Measurements from ENCODE around the gene SIRT3. TPM values are rescaled to one million over a fixed set of nuclear protein-coding genes. Genes with fewer than 3 reads are reported as not detected.

SIRT3 gene
- total RNA-seq, 2 experiments from 2014 or later: 11.3 to 12.7 TPM

DNA sequence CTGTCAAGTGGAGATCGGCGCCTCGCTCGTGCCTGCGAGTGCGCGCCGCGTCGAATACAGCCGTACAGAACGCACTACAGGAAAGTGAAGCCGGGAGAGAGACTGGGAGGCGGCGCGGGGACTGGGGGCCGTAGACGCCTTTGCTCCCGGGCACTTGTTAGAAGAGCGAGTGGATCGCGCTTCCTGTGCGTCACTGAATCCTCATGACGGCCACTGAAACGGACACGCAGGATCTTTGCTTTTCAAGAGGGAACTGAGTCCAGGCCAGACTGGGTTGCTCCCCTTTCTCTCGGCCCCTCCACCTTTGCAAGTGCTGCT, 28.3 kb downstream of the SIRT3 start:
- ChIA-PET POLR2A (interaction anchor here (0.8 to 1.4 kb wide), 4 partner anchors 80 to 241 kb away, joined by 4 read pairs; no protein-coding TSS in a partner anchor), CTCF (interaction anchor here (0.5 to 1.8 kb wide), 8 partner anchors 11 to 238 kb away, joined by 3 to 6 read pairs (median 4); a partner anchor contains a TSS)
- Mint-ChIP-seq H3K36me3 (ENCODE audit: low read depth) (peaks cover 56% of the 10 kb centered on the region), H3K9me3 (no peaks in the 10 kb centered on the region), H3K27me3 (no peaks in the 10 kb centered on the region), H3K4me3 (peak overlapping the region; percentile 95), H3K27ac (peak overlapping the region; percentile 99), H3K4me1 (peaks cover 43% of the 10 kb centered on the region)
- DNase-seq: no peak

DNA sequence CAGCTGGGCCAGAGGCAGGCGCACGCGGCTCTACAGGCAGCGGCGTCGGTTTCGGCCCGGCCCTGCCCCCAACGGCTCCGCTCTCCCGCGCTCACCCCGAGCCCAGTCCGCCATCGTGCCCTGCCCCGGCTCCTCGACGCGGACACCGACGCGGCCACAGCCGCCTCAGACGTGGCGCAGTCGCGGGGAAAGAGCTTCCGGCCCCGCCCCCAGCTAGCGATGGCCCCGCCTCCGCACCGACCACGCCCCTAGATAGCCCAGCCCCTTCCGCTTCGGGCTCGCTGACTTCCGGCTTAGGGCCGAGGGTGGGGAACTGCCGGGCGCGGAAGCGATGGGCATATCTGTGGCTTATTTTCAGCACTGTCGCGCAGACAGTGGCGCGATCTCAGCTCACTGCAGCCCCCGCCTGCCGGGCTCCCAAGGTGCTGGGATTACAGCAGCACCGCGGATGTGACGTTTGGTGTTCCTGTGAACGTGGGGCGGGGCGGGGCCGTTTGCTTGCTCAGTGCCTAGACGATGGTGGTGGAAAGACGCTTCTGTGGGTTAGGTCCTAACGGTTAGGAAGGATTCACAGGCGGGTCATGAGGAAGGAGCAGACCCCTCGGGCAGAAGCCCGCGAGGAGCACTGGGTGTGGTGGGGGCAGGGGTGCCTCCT, 28.8 kb downstream of the SIRT3 start, which contains the start of the genes BET1L and RIC8A:
TSS of gene BET1L (minus strand) at position 192 of the 655 bp plus-strand sequence. CDS start at position 114, 78 bp downstream.
TSS of gene RIC8A (plus strand) at position 501 of the 655 bp plus-strand sequence. CDS start 1,147 bp downstream, outside the sequence.
- Mint-ChIP-seq H3K9me3 (no peaks in the 10 kb centered on the region), H3K27ac (peak within 1 kb of the TSS; percentile 99), H3K36me3 (ENCODE audit: low read depth) (peaks cover 56% of the 10 kb centered on the region), H3K4me1 (peaks cover 48% of the 10 kb centered on the region), H3K27me3 (no peaks in the 10 kb centered on the region), H3K4me3 (peak within 1 kb of the TSS; percentile 95)
- POLR2A ChIA-PET: interaction anchor here (0.5 to 1.4 kb wide), 5 partner anchors 80 to 241 kb away, joined by 3 to 4 read pairs (median 4); no protein-coding TSS in a partner anchor
- DNase-seq: peak; percentile 99
- CTCF ChIA-PET: interaction anchor here (0.5 to 1.8 kb wide), 13 partner anchors 10 to 238 kb away, joined by 3 to 6 read pairs (median 3); a partner anchor contains a TSS

GRCh38 chr11:206526-207207, 29.5 kb downstream of the SIRT3 start:
- Mint-ChIP-seq H3K4me1 (peaks cover 54% of the 10 kb centered on the region), H3K27ac (peak overlapping the region; percentile 99), H3K4me3 (peak overlapping the region; percentile 95), H3K36me3 (ENCODE audit: low read depth) (peaks cover 54% of the 10 kb centered on the region), H3K27me3 (no peaks in the 10 kb centered on the region), H3K9me3 (no peaks in the 10 kb centered on the region)
- ChIA-PET CTCF (interaction anchor here (0.7 to 1.8 kb wide), 13 partner anchors 9 to 239 kb away, joined by 3 to 6 read pairs (median 3); a partner anchor contains a TSS), POLR2A (interaction anchor here (0.5 to 1.4 kb wide), 5 partner anchors 81 to 242 kb away, joined by 3 to 4 read pairs (median 4); no protein-coding TSS in a partner anchor)
- no peak for DNase-seq

GRCh38 chr11:206002-206384, 30.1 kb downstream of the SIRT3 start:
- no peak for DNase-seq
- H3K27me3 Mint-ChIP-seq: no peaks in the 10 kb centered on the region
- POLR2A ChIA-PET: no interaction called here
- peaks cover 60% of the 10 kb centered on the region for H3K4me1 Mint-ChIP-seq
- peaks cover 47% of the 10 kb centered on the region for H3K36me3 Mint-ChIP-seq (ENCODE audit: low read depth)
- peak overlapping the region; percentile 95 for H3K4me3 Mint-ChIP-seq
- CTCF ChIA-PET: interaction anchor here (1.1 to 1.8 kb wide), 2 partner anchors 9 to 157 kb away, joined by 3 to 6 read pairs; a partner anchor contains a TSS
- peak overlapping the region; percentile 47 for H3K27ac Mint-ChIP-seq
- H3K9me3 Mint-ChIP-seq: no peaks in the 10 kb centered on the region

- no peaks in the 10 kb centered on the region for H3K9me3 Mint-ChIP-seq
- H3K4me3 Mint-ChIP-seq: peak overlapping the region; percentile 95
- H3K27me3 Mint-ChIP-seq: no peaks in the 10 kb centered on the region
- ChIA-PET POLR2A (no interaction called here), CTCF (interaction anchor here (1.1 kb wide), 1 partner anchor 158 kb away, joined by 3 read pairs; no protein-coding TSS in a partner anchor)
- H3K36me3 Mint-ChIP-seq (ENCODE audit: low read depth): peaks cover 41% of the 10 kb centered on the region
- H3K27ac Mint-ChIP-seq: peak overlapping the region; percentile 19
- H3K4me1 Mint-ChIP-seq: peaks cover 59% of the 10 kb centered on the region
- DNase-seq: no peak
These were observed 30.7 kb downstream of the SIRT3 start for GRCh38 chr11:205221-206001.

GRCh38 chr11:204587-205109, 31.5 kb downstream of the SIRT3 start:
- H3K4me1 Mint-ChIP-seq: peaks cover 51% of the 10 kb centered on the region
- CTCF ChIA-PET: interaction anchor here (0.6 kb wide), 2 partner anchors 25 to 306 kb away, joined by 3 read pairs; no protein-coding TSS in a partner anchor

DNA sequence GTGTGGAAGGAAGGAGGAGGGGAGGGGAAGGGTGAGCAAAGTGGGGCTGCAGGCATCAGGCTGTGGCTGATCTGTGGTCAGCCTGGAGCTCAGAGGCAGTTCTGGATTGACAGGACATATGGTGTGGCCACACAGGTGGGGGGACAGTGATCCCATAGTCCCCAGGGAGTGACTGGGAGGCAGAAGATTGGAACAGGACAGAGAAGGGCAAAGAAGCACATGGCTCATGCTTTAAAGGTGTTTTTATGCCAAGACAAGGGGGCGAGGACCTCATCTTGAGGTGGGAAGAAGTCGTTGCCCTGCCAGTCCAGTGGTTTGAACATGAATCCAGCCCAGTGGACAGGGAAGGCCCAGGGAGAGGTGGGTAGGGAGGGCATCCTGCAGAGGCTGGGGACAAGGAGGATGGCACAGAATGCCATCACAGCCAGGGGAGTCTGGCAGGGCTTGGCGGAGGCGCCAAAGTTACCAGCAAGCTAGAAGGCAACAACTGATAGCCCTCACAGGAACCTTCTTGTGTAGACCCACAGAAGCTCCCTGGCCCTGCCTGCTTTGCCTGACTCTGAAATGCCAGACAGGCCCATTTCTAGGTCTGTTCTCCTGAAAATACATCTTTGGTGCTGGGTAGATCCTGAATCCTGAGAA, 32.1 kb downstream of the SIRT3 start:
- Mint-ChIP-seq H3K9me3 (no peaks in the 10 kb centered on the region), H3K27ac (no peak overlapping the region), H3K4me3 (no peak overlapping the region), H3K36me3 (ENCODE audit: low read depth) (peaks cover 32% of the 10 kb centered on the region), H3K4me1 (peaks cover 48% of the 10 kb centered on the region), H3K27me3 (no peaks in the 10 kb centered on the region)
- ChIA-PET CTCF (interaction anchor here (0.6 to 1.1 kb wide), 2 partner anchors 26 kb away, joined by 3 read pairs; no protein-coding TSS in a partner anchor), POLR2A (no interaction called here)
- DNase-seq: no peak

More at GRCh38 chr11:204587-205109, 31.5 kb downstream of the SIRT3 start:
- Mint-ChIP-seq H3K27ac (peak overlapping the region; percentile 19), H3K27me3 (no peaks in the 10 kb centered on the region), H3K9me3 (no peaks in the 10 kb centered on the region), H3K36me3 (ENCODE audit: low read depth) (peaks cover 34% of the 10 kb centered on the region), H3K4me3 (peak overlapping the region; percentile 36)
- POLR2A ChIA-PET: no interaction called here
- no peak for DNase-seq

DNA sequence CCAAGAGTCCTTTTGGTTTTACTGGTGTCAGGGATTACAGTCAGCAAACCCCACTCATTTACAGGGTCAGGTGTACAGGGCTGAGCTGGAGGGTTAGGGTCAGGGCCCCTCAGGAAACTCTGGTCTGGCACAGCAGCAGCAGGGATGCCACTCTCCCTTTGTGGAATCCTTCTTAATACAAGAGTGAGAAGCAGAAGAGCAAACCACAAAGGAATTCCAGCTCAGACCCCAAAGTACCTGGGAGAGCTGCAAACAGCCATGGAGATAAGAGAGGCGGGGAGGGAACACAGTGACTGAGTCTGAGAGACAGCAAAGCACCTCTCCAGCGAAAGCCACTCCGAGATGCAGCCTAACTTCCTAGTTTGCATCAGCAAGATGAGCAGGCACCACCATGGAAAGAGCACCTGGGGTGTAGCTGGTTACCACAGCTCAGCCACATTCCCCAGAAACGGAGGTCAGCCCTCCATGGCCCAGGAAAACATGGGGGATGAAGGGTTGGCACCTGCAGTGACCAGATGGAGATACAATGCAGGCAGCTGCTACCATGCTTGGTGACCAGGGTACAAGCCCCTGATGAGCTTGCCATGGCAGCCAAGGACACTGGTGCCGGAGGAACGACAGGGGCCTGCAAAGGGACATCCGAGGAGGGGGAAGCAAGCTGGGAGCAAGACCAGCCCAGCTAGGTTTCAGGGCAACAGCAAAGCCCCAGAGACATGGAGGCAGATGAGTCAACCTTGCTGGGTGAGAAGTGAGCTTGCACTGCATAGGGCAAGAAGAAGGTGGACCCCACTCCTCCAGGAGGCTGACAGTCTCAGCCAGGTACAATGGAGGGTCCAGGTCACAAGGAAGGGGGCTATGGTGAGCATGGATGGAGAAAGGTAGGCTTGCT, 32.8 kb downstream of the SIRT3 start:
- ChIA-PET CTCF (interaction anchor here (1.1 kb wide), 1 partner anchor 27 kb away, joined by 3 read pairs; no protein-coding TSS in a partner anchor), POLR2A (no interaction called here)
- no peak for DNase-seq
- peak overlapping the region; percentile 85 for H3K27ac Mint-ChIP-seq
- no peaks in the 10 kb centered on the region for H3K27me3 Mint-ChIP-seq
- no peak overlapping the region for H3K4me3 Mint-ChIP-seq
- peaks cover 48% of the 10 kb centered on the region for H3K4me1 Mint-ChIP-seq
- H3K36me3 Mint-ChIP-seq (ENCODE audit: low read depth): peaks cover 30% of the 10 kb centered on the region
- no peaks in the 10 kb centered on the region for H3K9me3 Mint-ChIP-seq

GRCh38 chr11:202490-202889, 33.7 kb downstream of the SIRT3 start:
- Mint-ChIP-seq H3K9me3 (no peaks in the 10 kb centered on the region), H3K27ac (peak overlapping the region; percentile 85), H3K27me3 (no peaks in the 10 kb centered on the region), H3K4me3 (no peak overlapping the region), H3K4me1 (peaks cover 48% of the 10 kb centered on the region), H3K36me3 (ENCODE audit: low read depth) (peaks cover 28% of the 10 kb centered on the region)
- DNase-seq: no peak
- POLR2A ChIA-PET: no interaction called here
- CTCF ChIA-PET: no interaction called here

DNA sequence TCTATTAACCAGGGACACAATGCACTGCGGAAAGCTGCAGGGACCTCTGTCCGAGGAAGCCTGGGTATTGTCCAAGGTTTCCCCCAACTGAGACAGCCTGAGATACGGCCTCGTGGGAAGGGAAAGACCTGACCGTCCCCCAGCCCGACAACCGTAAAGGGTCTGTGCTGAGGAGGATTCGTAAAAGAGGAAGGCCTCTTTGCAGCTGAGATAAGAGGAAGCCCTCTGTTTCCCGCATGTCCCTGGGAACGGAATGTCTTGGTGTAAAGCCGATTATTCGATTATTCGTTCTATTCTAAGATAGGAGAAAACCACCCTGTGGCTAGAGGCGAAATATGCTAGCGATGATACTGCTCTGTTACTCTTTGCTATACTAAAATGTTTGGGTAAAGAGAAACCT, 34.2 kb downstream of the SIRT3 start:
- Mint-ChIP-seq H3K4me1 (peaks cover 48% of the 10 kb centered on the region), H3K36me3 (ENCODE audit: low read depth) (peaks cover 25% of the 10 kb centered on the region), H3K4me3 (no peak overlapping the region), H3K9me3 (no peaks in the 10 kb centered on the region), H3K27me3 (no peaks in the 10 kb centered on the region), H3K27ac (peak overlapping the region; percentile 85)
- DNase-seq: no peak
- POLR2A ChIA-PET: no interaction called here
- CTCF ChIA-PET: no interaction called here

Measured in activated CD4-positive, alpha-beta T cell treated with anti-CD3 and anti-CD28 coated beads, Interleukin-2, amount 10 ng/mL, durations not matched to agents 7 days and 5 days (primary cell).